K562 (cell line): ENCODE results near the gene TYR. TPM values are rescaled to one million over a fixed set of nuclear protein-coding genes. Genes with fewer than 3 reads are reported as not detected.

ENCODE experiments used
- ATAC-seq: fragments of 200-7000 bp; cut with Tn5 transposase; 3 replicates; pipeline ENCODE4 v1.9.1; 2020; ENCODE audit warnings: moderate library complexity
- BruUV-seq: library from RNA; stranded (reverse); fragments of 400-500 nt; replicated peaks from 2 replicates; lab custom pipeline; 2021; lab: Mats Ljungman, UMichigan
- CTCF ChIA-PET: fragments of 300-600 bp; formaldehyde crosslinking; extraction: SDS; loops from one replicate; lab custom pipeline; 2021; ENCODE audit warnings: low intra/inter-chr PET ratio; lab: Yijun Ruan, JAX
- POLR2A ChIA-PET: fragments of 300-600, 350-650 bp; sonication (Branson Sonifier 250); formaldehyde crosslinking; extraction: SDS; loops from one replicate; lab custom pipeline; 2021; ENCODE audit warnings: antibody characterized with exemption, inconsistent platforms; lab: Yijun Ruan, JAX
- DNase-seq, 4 experiments: peaks; one replicate each; pipeline versions ENCODE4 v3.0.0 to v3.0.0-alpha.2; 2011 to 2018; ENCODE audit warnings: low spot score in 3 of 4, mixed read lengths in 3 of 4; ENCODE audit errors: extremely low read depth in 1 of 4
- FAIRE-seq: peaks from 2 replicates; lab custom pipeline; 2011; peaks lifted over from hg19 to GRCh38; lab: Jason Lieb, UNC
- H2AFZ ChIP-seq: 2 replicates; pipeline ENCODE4 v1.6.0; 2011; ENCODE audit warnings: low read depth, low read length, control low read depth, inconsistent platforms
- H3K27ac ChIP-seq: fragments of 200-600 bp; 3 replicates; pipeline ENCODE4 v1.8.0; 2011; ENCODE audit warnings: low read depth, mild to moderate bottlenecking, control low read depth, inconsistent platforms, low read length, moderate library complexity, mixed read lengths; ENCODE audit errors: extremely low read depth
- H3K27me3 ChIP-seq, 2 experiments: fragments of 300-600 bp in 1 of 2; 2 replicates in 1 of 2; 3 replicates in 1 of 2; pipeline versions ENCODE4 v1.6.0 to v1.8.0; 2011; ENCODE audit warnings: inconsistent platforms in 2 of 2, low read length in 2 of 2, mild to moderate bottlenecking in 1 of 2, mixed read lengths in 1 of 2, moderate library complexity in 1 of 2; ENCODE audit not compliant: control insufficient read depth in 2 of 2, insufficient read depth in 2 of 2
- H3K36me3 ChIP-seq: fragments of 300-600 bp; 3 replicates; pipeline ENCODE4 v1.8.0; 2011; ENCODE audit warnings: mild to moderate bottlenecking, low read length, inconsistent platforms; ENCODE audit not compliant: control insufficient read depth, insufficient read depth
- H3K4me1 ChIP-seq, 2 experiments: fragments of 200-600 bp in 1 of 2; replicated peaks in 1 of 2; 2 replicates in 1 of 2; 3 replicates in 1 of 2; pipeline versions ENCODE4 v1.5.1 to v1.8.0; 2011; ENCODE audit warnings: inconsistent platforms in 2 of 2, low read length in 2 of 2, mild to moderate bottlenecking in 1 of 2, mixed read lengths in 1 of 2, moderate library complexity in 1 of 2; ENCODE audit not compliant: control insufficient read depth in 2 of 2, insufficient read depth in 2 of 2
- H3K4me2 ChIP-seq: 2 replicates; pipeline ENCODE4 v1.6.1; 2011; ENCODE audit warnings: low read length, control low read depth, inconsistent platforms, mixed read lengths; ENCODE audit not compliant: insufficient read depth
- H3K4me3 ChIP-seq: fragments of 200-600 bp; sonication (generic), shearing (Covaris generic); 2 replicates; pipeline ENCODE4 v1.5.1; 2016; ENCODE audit warnings: control low read depth, inconsistent platforms
- H3K79me2 ChIP-seq: fragments of 200-600 bp; 3 replicates; pipeline ENCODE4 v1.8.0; 2011; ENCODE audit warnings: low read length, inconsistent platforms; ENCODE audit not compliant: control insufficient read depth, insufficient read depth
- H3K9ac ChIP-seq, 2 experiments: 2 replicates each; pipeline versions ENCODE4 v1.6.0 to v1.6.1; 2011; ENCODE audit warnings: low read depth in 2 of 2, low read length in 2 of 2, control low read depth in 1 of 2, inconsistent platforms in 1 of 2, mild to moderate bottlenecking in 1 of 2, mixed read lengths in 1 of 2; ENCODE audit not compliant: insufficient read depth in 1 of 2
- H3K9me1 ChIP-seq: one replicate; pipeline ENCODE4 v1.6.0; 2011; ENCODE audit warnings: inconsistent platforms, mild to moderate bottlenecking, low read length, moderate library complexity; ENCODE audit not compliant: control insufficient read depth, insufficient read depth
- H3K9me3 ChIP-seq: replicated peaks from 2 replicates; pipeline ENCODE4 v1.5.1; 2011; ENCODE audit warnings: low read depth, low read length, inconsistent platforms; ENCODE audit not compliant: control insufficient read depth, insufficient read depth
- H4K20me1 ChIP-seq: replicated peaks from 2 replicates; pipeline ENCODE4 v1.6.1; 2011; ENCODE audit warnings: low read length, inconsistent platforms, mixed read lengths; ENCODE audit not compliant: control insufficient read depth, insufficient read depth
- ETV5 ChIP-seq: sonication (generic); formaldehyde crosslinking; IDR thresholded peaks from 2 replicates; pipeline ENCODE4 v1.4.0; 2020; ENCODE audit warnings: low read depth, mild to moderate bottlenecking, missing genetic modification reagents
- ETV6 ChIP-seq, 3 experiments: fragments of 150-350 bp in 1 of 3; sonication (generic) in 1 of 3; formaldehyde crosslinking in 1 of 3; IDR thresholded peaks; 2 replicates each; pipeline versions ENCODE4 v1.6.1 to v1.8.0; 2014 to 2022; ENCODE audit warnings: borderline replicate concordance in 2 of 3, low read depth in 2 of 3, antibody characterized with exemption in 1 of 3, low read length in 1 of 3, mild to moderate bottlenecking in 1 of 3, missing genetic modification reagents in 1 of 3
- FOSL1 ChIP-seq: fragments of 200-800 bp; sonication (Bioruptor generic); conservative IDR thresholded peaks from 2 replicates; pipeline ENCODE4 v1.6.1; 2016; ENCODE audit warnings: missing genetic modification characterization, missing compliant biosample characterization
- FOXA3 ChIP-seq, 2 experiments: fragments of 450-650 bp in 1 of 2; sonication (generic) in 1 of 2; formaldehyde crosslinking; IDR thresholded peaks in 1 of 2; conservative IDR thresholded peaks in 1 of 2; 2 replicates each; pipeline versions ENCODE4 v1.4.0 to v1.8.0; 2020 to 2022; ENCODE audit warnings: mild to moderate bottlenecking in 2 of 2, missing genetic modification reagents in 1 of 2
- HDAC1 ChIP-seq, 2 experiments: fragments of 450-650 bp; IDR thresholded peaks; 2 replicates each; pipeline ENCODE4 v1.6.1; 2016 to 2017; ENCODE audit warnings: inconsistent platforms in 1 of 2, mild to moderate bottlenecking in 1 of 2, moderate library complexity in 1 of 2
- HIVEP1 ChIP-seq: fragments of 250-450 bp; sonication (Bioruptor Pico); IDR thresholded peaks from 2 replicates; pipeline ENCODE4 v1.4.0; 2020; ENCODE audit warnings: mild to moderate bottlenecking
- HMBOX1 ChIP-seq: sonication (generic); IDR thresholded peaks from 2 replicates; pipeline ENCODE4 v1.6.1; 2016
- ID3 ChIP-seq, 2 experiments: fragments of 250-450 bp in 1 of 2; fragments of 450-650 bp in 1 of 2; sonication (Bioruptor Pico) in 1 of 2; IDR thresholded peaks; 2 replicates each; pipeline versions ENCODE4 v1.6.1 to v1.8.0; 2016 to 2021; ENCODE audit warnings: mild to moderate bottlenecking in 2 of 2, moderate library complexity in 2 of 2, missing compliant biosample characterization in 1 of 2, missing genetic modification characterization in 1 of 2
- PRDM10 ChIP-seq: fragments of 450-650 bp; IDR thresholded peaks from 2 replicates; pipeline ENCODE4 v1.6.1; 2018; ENCODE audit not compliant: partially characterized antibody
- RBM25 ChIP-seq: fragments of 200-400 bp; formaldehyde crosslinking; IDR thresholded peaks from 2 replicates; pipeline ENCODE4 v1.6.1; 2018; ENCODE audit warnings: low read length, low read depth, moderate library complexity; ENCODE audit not compliant: severe bottlenecking
- RFX7 ChIP-seq: fragments of 250-450 bp; sonication (Bioruptor Pico); IDR thresholded peaks from 2 replicates; pipeline ENCODE4 v1.5.1; 2021; ENCODE audit warnings: mild to moderate bottlenecking
- ZFP30 ChIP-seq: fragments of 250-450 bp; sonication (Bioruptor Pico); IDR thresholded peaks from 2 replicates; pipeline ENCODE4 v1.8.0; 2022; ENCODE audit warnings: moderate library complexity, mild to moderate bottlenecking, inconsistent platforms, borderline replicate concordance
- ZKSCAN3 ChIP-seq: fragments of 250-450 bp; sonication (Bioruptor Pico); IDR thresholded peaks from 2 replicates; pipeline ENCODE4 v1.4.0; 2020
- ZNF512 ChIP-seq: IDR thresholded peaks from 2 replicates; pipeline ENCODE4 v1.6.1; 2016; ENCODE audit warnings: missing genetic modification characterization, missing compliant biosample characterization
- whole genome bisulfite sequencing: fragments of 100-300 bp; shearing (Covaris generic); methylation state at CpG from one replicate; pipeline ENCODE4 v1.1.6; 2016; ENCODE audit warnings: low coverage, mixed read lengths; ENCODE audit not compliant: insufficient coverage; ENCODE audit errors: missing lambda C conversion rate; 5-methylcytosine and 5-hydroxymethylcytosine counted together
- in situ Hi-C: fragments of 300-500 bp; cut with MboI; formaldehyde crosslinking; loops from 4 replicates; pipeline ENCODE4 v1.15.0; 2018; ENCODE audit warnings: inconsistent platforms, mixed read lengths
- intact Hi-C: fragments of 100-400 bp; cut with micrococcal nuclease; formaldehyde crosslinking; loops from 2 replicates; pipeline ENCODE4 v1.14.2; 2022
- polyA plus RNA-seq, 8 experiments: library from polyadenylated mRNA; depleted of rRNA in 4 of 8; stranded (reverse) in 5 of 8; unstranded in 3 of 8; fragments of >200 nt; fragmentation: Nextera tagmentation in 2 of 8; fragmentation: Illumina TruSeq in 1 of 8; extraction: Ambion mirVana in 2 of 8; extraction: Trizol in 1 of 8; gene quantifications; 2 replicates each; pipeline versions ENCODE4 v1.2.1 to v1.2.3, GENCODE V29; 2011 to 2014; ENCODE audit warnings: inconsistent platforms in 1 of 8, missing spikeins in 1 of 8
- total RNA-seq, 7 experiments: library from RNA; depleted of rRNA in 6 of 7; stranded (reverse); fragments of >200 nt in 6 of 7; fragmentation: Illumina TruSeq in 2 of 7; extraction: Trizol in 2 of 7; gene quantifications; 2 replicates each; pipeline versions ENCODE4 v1.2.1 to v1.2.3, GENCODE V29; 2011 to 2021; ENCODE audit warnings: low replicate concordance in 1 of 7

TYR gene
- total and polyA plus RNA-seq, 9 of the 15 experiments (the other 6 are each of a cell fraction or from before 2014, with no cell fraction given) = not detected

- no peak for TF ChIP-seq PRDM10
These were observed 98.3 kb downstream of the TYR start (continued) for GRCh38 chr11:89275966-89276365.

GRCh38 chr11:89279176-89279575 lies 101.5 kb downstream of the TYR start:
- no TSS peak for BruUV-seq
- H3K9me1 ChIP-seq = no peaks in the 10 kb centered on the region
- H3K9ac ChIP-seq = no peak overlapping the region
- in situ Hi-C loops (no loop called here), intact Hi-C loops (no loop called here)
- POLR2A ChIA-PET = no interaction called here
- H3K36me3 ChIP-seq = no peaks in the 10 kb centered on the region
- no peaks in the 10 kb centered on the region for H4K20me1 ChIP-seq
- H2AFZ ChIP-seq = no peak overlapping the region
- no peak for DNase-seq
- WGBS = 9% methylated on average over 1 of the region's 1 CpG
- no peak overlapping the region for H3K4me3 ChIP-seq
- no peaks in the 10 kb centered on the region for H3K4me1 ChIP-seq
- no peak overlapping the region for H3K27ac ChIP-seq
- no peak for ATAC-seq
- FAIRE-seq = no peak
- no peaks in the 10 kb centered on the region for H3K79me2 ChIP-seq
- H3K9me3 ChIP-seq = no peaks in the 10 kb centered on the region
- CTCF ChIA-PET = no interaction called here
- H3K27me3 ChIP-seq = no peaks in the 10 kb centered on the region
- H3K4me2 ChIP-seq = no peak overlapping the region
- TF ChIP-seq ZKSCAN3 (no peak), ETV5 (no peak), FOXA3 (CRISPR knock-in tag; conservative IDR thresholded peaks at IDR 0.05 in 1 of 2, IDR thresholded peaks at IDR 0.05 in 1 of 2) (no peak), ZFP30 (CRISPR knock-in tag) (no peak), FOSL1 (tag) (no peak), ZNF512 (tag) (no peak), ETV6 (IDR thresholded peaks at IDR 0.05; ENCODE audit: borderline replicate concordance in 1 of 2, low read depth in 2 of 2, low read length in 1 of 2) (no peak), ETV6 (CRISPR knock-in tag; IDR thresholded peaks at IDR 0.05; ENCODE audit: borderline replicate concordance) (no peak), RBM25 (no peak), RFX7 (no peak), HMBOX1 (no peak), HDAC1 (IDR thresholded peaks at IDR 0.05) (no peak), ID3 (CRISPR knock-in tag; IDR thresholded peaks at IDR 0.05) (no peak), ID3 (tag; IDR thresholded peaks at IDR 0.05) (no peak), HIVEP1 (CRISPR knock-in tag) (no peak)
